Measurements from ENCODE around the gene RHOD. TPM values are rescaled to one million over a fixed set of nuclear protein-coding genes. Genes with fewer than 3 reads are reported as not detected.

RHOD gene
- total and polyA plus RNA-seq, 2 of the 8 experiments (the other 6 are each of a cell fraction or from before 2014, with no cell fraction given): 12.1 to 17.6 TPM

Small RNA genes lying within 50 kb of the gene (microRNA-seq; reads per million reads assigned to microRNA genes)
- gene MIR6860 (ENCODE audit: borderline microRNAs expressed in 2 of 2, borderline number of aligned reads in 2 of 2, borderline replicate concordance in 1 of 2): 0 to 0.23 reads per million in 2 experiments

Other genes starting within 250 kb of the RHOD start
- gene RCE1, start 213.4 kb upstream of the RHOD start, total RNA-seq (2021; fragmentation: NEBNext Ultra II Directional; extraction: Animal tissue kit (Norgen Biotek cat#: 25700)): 33.7 and 35.8 TPM in 2 replicates
- 84.8 and 119 TPM in 2 replicates for gene RCE1, start 213.4 kb upstream of the RHOD start, polyA plus RNA-seq (2011; rRNA removed)
- gene LRFN4, start 199.8 kb upstream of the RHOD start, total RNA-seq (2021; fragmentation: NEBNext Ultra II Directional; extraction: Animal tissue kit (Norgen Biotek cat#: 25700)): 64.3 and 67.6 TPM in 2 replicates
- 49.8 and 66.9 TPM in 2 replicates for gene LRFN4, start 199.8 kb upstream of the RHOD start, polyA plus RNA-seq (2011; rRNA removed)
- gene PC, start 98.5 kb upstream of the RHOD start, total RNA-seq (2021; fragmentation: NEBNext Ultra II Directional; extraction: Animal tissue kit (Norgen Biotek cat#: 25700)): 27.2 and 27.5 TPM in 2 replicates
- gene PC, start 98.5 kb upstream of the RHOD start, polyA plus RNA-seq (2011; rRNA removed): 11.5 and 22.5 TPM in 2 replicates
- gene C11orf86, start 81.5 kb upstream of the RHOD start, total RNA-seq (2021; fragmentation: NEBNext Ultra II Directional; extraction: Animal tissue kit (Norgen Biotek cat#: 25700)): 0.91 and 1.2 TPM in 2 replicates
- gene C11orf86, start 81.5 kb upstream of the RHOD start, polyA plus RNA-seq (2011; rRNA removed): 0.97 and 1.6 TPM in 2 replicates
- 2.8 and 3.3 TPM in 2 replicates for gene SYT12, start 33.7 kb upstream of the RHOD start, total RNA-seq (2021; fragmentation: NEBNext Ultra II Directional; extraction: Animal tissue kit (Norgen Biotek cat#: 25700))
- 1.4 and 1.9 TPM in 2 replicates for gene SYT12, start 33.7 kb upstream of the RHOD start, polyA plus RNA-seq (2011; rRNA removed)
- gene KDM2A, start 62.4 kb downstream of the RHOD start, total RNA-seq (2021; fragmentation: NEBNext Ultra II Directional; extraction: Animal tissue kit (Norgen Biotek cat#: 25700)): 56.6 and 66.2 TPM in 2 replicates
- gene KDM2A, start 62.4 kb downstream of the RHOD start, polyA plus RNA-seq (2011; rRNA removed): 55.4 and 62.0 TPM in 2 replicates
- 47.3 and 51.4 TPM in 2 replicates for gene GRK2, start 209.6 kb downstream of the RHOD start, total RNA-seq (2021; fragmentation: NEBNext Ultra II Directional; extraction: Animal tissue kit (Norgen Biotek cat#: 25700))
- 49.7 and 67.8 TPM in 2 replicates for gene GRK2, start 209.6 kb downstream of the RHOD start, polyA plus RNA-seq (2011; rRNA removed)
- 24.9 and 29.2 TPM in 2 replicates for gene ANKRD13D, start 232.5 kb downstream of the RHOD start, total RNA-seq (2021; fragmentation: NEBNext Ultra II Directional; extraction: Animal tissue kit (Norgen Biotek cat#: 25700))
- 26.5 and 35.5 TPM in 2 replicates for gene ANKRD13D, start 232.5 kb downstream of the RHOD start, polyA plus RNA-seq (2011; rRNA removed)
- 19.8 and 23.6 TPM in 2 replicates for gene SSH3, start 246.7 kb downstream of the RHOD start, total RNA-seq (2021; fragmentation: NEBNext Ultra II Directional; extraction: Animal tissue kit (Norgen Biotek cat#: 25700))
- 16.9 and 23.6 TPM in 2 replicates for gene SSH3, start 246.7 kb downstream of the RHOD start, polyA plus RNA-seq (2011; rRNA removed)

Measured in H1 (cell line).